ENCODE data around the gene U2SURP. TPM values are rescaled to one million over a fixed set of nuclear protein-coding genes. Genes with fewer than 3 reads are reported as not detected.

U2SURP gene
- total RNA-seq, 1 donor from 2014 or later: 75.8 TPM

- intact Hi-C loops (cut with DNase I): no loop called here
- Histone ChIP-seq H3K4me1 (no peaks in the 10 kb centered on the region), H3K36me3 (no peaks in the 10 kb centered on the region), H3K27ac (no peak overlapping the region), H3K4me3 (no peak overlapping the region), H3K9me3 (no peaks in the 10 kb centered on the region), H3K27me3 (no peaks in the 10 kb centered on the region)
- DNase-seq: no peak
- no peak for TF ChIP-seq CTCF (IDR thresholded peaks at IDR 0.05)
- no peak for ATAC-seq
Observed at GRCh38 chr3:143080196-143080595, 78.8 kb downstream of the U2SURP start.

GRCh38 chr3:143081365-143081764, 80.0 kb downstream of the U2SURP start:
- Histone ChIP-seq H3K36me3 (no peaks in the 10 kb centered on the region), H3K27me3 (no peaks in the 10 kb centered on the region), H3K27ac (no peak overlapping the region), H3K4me3 (no peak overlapping the region), H3K4me1 (no peaks in the 10 kb centered on the region), H3K9me3 (no peaks in the 10 kb centered on the region)
- intact Hi-C loops (cut with DNase I): no loop called here
- ATAC-seq (no peak), DNase-seq (no peak)
- no peak for TF ChIP-seq CTCF (IDR thresholded peaks at IDR 0.05)

GRCh38 chr3:143081844-143082778, 80.7 kb downstream of the U2SURP start:
- no peak overlapping the region for H3K4me3 ChIP-seq
- ATAC-seq (peak; percentile 38), DNase-seq (no peak)
- H3K27ac ChIP-seq: no peak overlapping the region
- intact Hi-C loops (cut with DNase I): no loop called here
- H3K36me3 ChIP-seq: no peaks in the 10 kb centered on the region
- H3K4me1 ChIP-seq: no peaks in the 10 kb centered on the region
- no peaks in the 10 kb centered on the region for H3K27me3 ChIP-seq
- no peak for TF ChIP-seq CTCF (IDR thresholded peaks at IDR 0.05)
- H3K9me3 ChIP-seq: no peaks in the 10 kb centered on the region

- no peak for ATAC-seq
- intact Hi-C loops (cut with DNase I): no loop called here
- Histone ChIP-seq H3K9me3 (no peaks in the 10 kb centered on the region), H3K4me1 (no peaks in the 10 kb centered on the region), H3K27ac (no peak overlapping the region), H3K4me3 (no peak overlapping the region), H3K36me3 (no peaks in the 10 kb centered on the region), H3K27me3 (no peaks in the 10 kb centered on the region)
- no peak for DNase-seq
- no peak for TF ChIP-seq CTCF (IDR thresholded peaks at IDR 0.05)
Observed at GRCh38 chr3:143083781-143084180, 82.4 kb downstream of the U2SURP start.

GRCh38 chr3:143084856-143085731, 83.7 kb downstream of the U2SURP start:
- no peak for TF ChIP-seq CTCF (IDR thresholded peaks at IDR 0.05)
- intact Hi-C loops (cut with DNase I): no loop called here
- peak; percentile 79 for ATAC-seq

More at GRCh38 chr3:143084856-143085731, 83.7 kb downstream of the U2SURP start:
- Histone ChIP-seq H3K27me3 (no peaks in the 10 kb centered on the region), H3K4me1 (no peaks in the 10 kb centered on the region), H3K36me3 (no peaks in the 10 kb centered on the region), H3K27ac (no peak overlapping the region), H3K4me3 (no peak overlapping the region), H3K9me3 (no peaks in the 10 kb centered on the region)
- DNase-seq: no peak

Measured in upper lobe of right lung (tissue), 1 donor.